ENCODE results near the gene NANOS3.

Gene NANOS3

DNA sequence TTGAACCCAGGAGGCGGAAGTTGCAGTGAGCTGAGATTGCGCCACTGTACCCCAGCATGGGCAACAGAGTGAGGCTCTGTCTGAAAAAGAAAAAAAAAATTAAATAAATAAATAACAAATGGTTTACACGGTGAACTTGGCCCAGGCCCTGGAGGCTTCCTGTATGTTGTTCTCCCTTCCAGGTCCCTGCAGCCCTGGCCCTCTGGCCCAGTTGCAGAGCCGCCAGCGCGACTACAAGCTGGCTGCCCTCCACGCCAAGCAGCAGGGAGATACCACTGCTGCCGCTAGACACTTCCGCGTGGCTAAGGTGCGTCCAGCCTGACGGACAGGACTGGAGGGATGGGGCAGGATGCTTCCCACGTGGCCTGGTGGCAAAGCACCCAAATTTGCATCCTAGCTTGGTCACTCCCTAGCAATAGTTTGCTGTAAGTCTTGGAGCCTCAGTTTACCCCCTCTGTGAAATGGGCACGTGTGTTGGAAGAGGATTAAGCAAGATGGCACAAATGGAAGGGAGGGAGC, 41.0 kb downstream of the NANOS3 start:
- no peak overlapping the region for H2AFZ ChIP-seq (ENCODE audit: low read length)
- H3K4me1 ChIP-seq (ENCODE audit: insufficient read depth, low read length, severe bottlenecking) = no peaks in the 10 kb centered on the region
- no peak overlapping the region for H3K4me3 ChIP-seq (ENCODE audit: low read depth, low read length, poor library complexity, severe bottlenecking)
- 0 out of 2 replicates have a peak, but pooled peaks cover 2% of the 10 kb centered on the region for H3K9me3 ChIP-seq (ENCODE audit: low read length)
- no peak overlapping the region for H3K9ac ChIP-seq (ENCODE audit: low read length)
- H4K20me1 ChIP-seq (ENCODE audit: insufficient read depth, low read length) = no peaks in the 10 kb centered on the region
- no peak overlapping the region for H3K27ac ChIP-seq (ENCODE audit: low read depth, low read length, poor library complexity, severe bottlenecking)
- H3K9me2 ChIP-seq (ENCODE audit: low read depth, low read length) = no peaks in the 10 kb centered on the region
- no peaks in the 10 kb centered on the region for H3F3A ChIP-seq (ENCODE audit: insufficient read depth, low read length)
- H3K79me2 ChIP-seq (ENCODE audit: insufficient read depth, low read length) = no peaks in the 10 kb centered on the region
- H3K27me3 ChIP-seq (ENCODE audit: insufficient read depth, low read length) = no peaks in the 10 kb centered on the region
- peaks cover 85% of the 10 kb centered on the region for H3K36me3 ChIP-seq (ENCODE audit: insufficient read depth, low read length)
- TF ChIP-seq EZH2 (IDR thresholded peaks at IDR 0.05; ENCODE audit: borderline replicate concordance, low read length) = no peak
- TF ChIP-seq, protein P1, sequence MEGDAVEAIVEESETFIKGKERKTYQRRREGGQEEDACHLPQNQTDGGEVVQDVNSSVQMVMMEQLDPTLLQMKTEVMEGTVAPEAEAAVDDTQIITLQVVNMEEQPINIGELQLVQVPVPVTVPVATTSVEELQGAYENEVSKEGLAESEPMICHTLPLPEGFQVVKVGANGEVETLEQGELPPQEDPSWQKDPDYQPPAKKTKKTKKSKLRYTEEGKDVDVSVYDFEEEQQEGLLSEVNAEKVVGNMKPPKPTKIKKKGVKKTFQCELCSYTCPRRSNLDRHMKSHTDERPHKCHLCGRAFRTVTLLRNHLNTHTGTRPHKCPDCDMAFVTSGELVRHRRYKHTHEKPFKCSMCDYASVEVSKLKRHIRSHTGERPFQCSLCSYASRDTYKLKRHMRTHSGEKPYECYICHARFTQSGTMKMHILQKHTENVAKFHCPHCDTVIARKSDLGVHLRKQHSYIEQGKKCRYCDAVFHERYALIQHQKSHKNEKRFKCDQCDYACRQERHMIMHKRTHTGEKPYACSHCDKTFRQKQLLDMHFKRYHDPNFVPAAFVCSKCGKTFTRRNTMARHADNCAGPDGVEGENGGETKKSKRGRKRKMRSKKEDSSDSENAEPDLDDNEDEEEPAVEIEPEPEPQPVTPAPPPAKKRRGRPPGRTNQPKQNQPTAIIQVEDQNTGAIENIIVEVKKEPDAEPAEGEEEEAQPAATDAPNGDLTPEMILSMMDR (IDR thresholded peaks at IDR 0.05; ENCODE audit: low read length) = no peak
- no peak overlapping the region for H3K4me2 ChIP-seq (ENCODE audit: low read length)

DNA sequence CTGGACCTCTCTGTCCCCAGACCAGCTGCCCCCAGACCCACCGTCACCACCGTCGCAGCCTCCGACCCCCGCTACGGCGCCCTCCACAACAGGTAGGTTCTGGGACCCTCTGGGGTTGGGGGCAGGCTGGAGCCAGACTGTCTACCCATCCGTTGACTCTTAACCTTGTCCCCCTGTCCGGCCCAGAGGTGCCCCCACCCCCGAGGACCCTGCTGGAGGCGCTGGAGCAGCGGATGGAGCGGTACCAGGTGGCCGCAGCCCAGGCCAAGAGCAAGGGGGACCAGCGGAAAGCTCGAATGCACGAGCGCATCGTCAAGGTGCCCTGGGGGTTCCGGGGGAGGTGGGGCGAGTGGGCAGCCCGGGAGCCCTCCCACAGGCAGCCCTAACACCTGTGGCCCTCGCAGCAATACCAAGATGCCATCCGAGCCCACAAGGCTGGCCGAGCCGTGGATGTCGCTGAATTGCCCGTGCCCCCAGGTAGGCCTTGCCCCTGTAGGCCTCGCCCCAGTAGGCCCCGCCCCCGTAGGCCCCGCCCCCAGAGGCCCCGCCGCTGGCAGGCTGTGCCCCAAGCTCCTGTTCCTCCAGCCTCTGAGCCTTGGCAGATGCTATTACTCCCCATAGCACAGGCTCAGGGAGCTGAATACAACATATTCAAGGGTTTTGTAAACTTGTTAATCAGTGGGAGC, 41.9 kb downstream of the NANOS3 start:
- Histone ChIP-seq H3K9me2 (ENCODE audit: low read depth, low read length) (no peaks in the 10 kb centered on the region), H3K27me3 (ENCODE audit: insufficient read depth, low read length) (no peaks in the 10 kb centered on the region), H3K4me3 (ENCODE audit: low read depth, low read length, poor library complexity, severe bottlenecking) (no peak overlapping the region), H4K20me1 (ENCODE audit: insufficient read depth, low read length) (no peaks in the 10 kb centered on the region), H3K79me2 (ENCODE audit: insufficient read depth, low read length) (no peaks in the 10 kb centered on the region), H3K4me1 (ENCODE audit: insufficient read depth, low read length, severe bottlenecking) (no peaks in the 10 kb centered on the region), H3K36me3 (ENCODE audit: insufficient read depth, low read length) (peaks cover 83% of the 10 kb centered on the region), H3K9me3 (ENCODE audit: low read length) (0 out of 2 replicates have a peak, but pooled peaks cover 2% of the 10 kb centered on the region), H3K4me2 (ENCODE audit: low read length) (no peak overlapping the region), H3F3A (ENCODE audit: insufficient read depth, low read length) (no peaks in the 10 kb centered on the region), H2AFZ (ENCODE audit: low read length) (no peak overlapping the region), H3K27ac (ENCODE audit: low read depth, low read length, poor library complexity, severe bottlenecking) (no peak overlapping the region), H3K9ac (ENCODE audit: low read length) (no peak overlapping the region)
- TF ChIP-seq EZH2 (IDR thresholded peaks at IDR 0.05; ENCODE audit: borderline replicate concordance, low read length) = no peak
- TF ChIP-seq, protein P1 (IDR thresholded peaks at IDR 0.05; ENCODE audit: low read length) = no peak

DNA sequence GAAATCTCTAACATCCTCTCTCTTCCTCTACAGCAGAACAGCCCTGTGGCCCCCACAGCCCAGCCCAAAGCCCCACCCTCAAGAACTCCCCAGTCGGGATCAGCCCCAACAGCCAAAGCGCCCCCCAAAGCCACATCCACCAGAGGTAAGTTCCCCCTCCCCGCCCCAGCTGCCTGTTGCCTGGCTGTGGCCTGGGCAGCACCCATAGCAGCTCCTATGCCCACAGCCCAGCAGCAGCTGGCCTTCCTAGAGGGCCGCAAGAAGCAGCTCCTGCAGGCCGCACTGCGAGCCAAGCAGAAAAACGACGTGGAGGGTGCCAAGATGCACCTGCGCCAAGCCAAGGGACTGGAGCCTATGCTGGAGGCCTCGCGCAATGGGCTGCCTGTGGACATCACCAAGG, 43.6 kb downstream of the NANOS3 start:
- no peaks in the 10 kb centered on the region for H3K9me2 ChIP-seq (ENCODE audit: low read depth, low read length)

More for the DNA sequence above, 43.6 kb downstream of the NANOS3 start:
- Histone ChIP-seq H2AFZ (ENCODE audit: low read length) (no peak overlapping the region), H3K4me2 (ENCODE audit: low read length) (no peak overlapping the region), H3F3A (ENCODE audit: insufficient read depth, low read length) (no peaks in the 10 kb centered on the region), H3K79me2 (ENCODE audit: insufficient read depth, low read length) (no peaks in the 10 kb centered on the region), H3K27me3 (ENCODE audit: insufficient read depth, low read length) (no peaks in the 10 kb centered on the region), H3K4me3 (ENCODE audit: low read depth, low read length, poor library complexity, severe bottlenecking) (no peak overlapping the region), H3K4me1 (ENCODE audit: insufficient read depth, low read length, severe bottlenecking) (no peaks in the 10 kb centered on the region), H3K9me3 (ENCODE audit: low read length) (0 out of 2 replicates have a peak, but pooled peaks cover 2% of the 10 kb centered on the region), H3K36me3 (ENCODE audit: insufficient read depth, low read length) (peaks cover 78% of the 10 kb centered on the region), H3K9ac (ENCODE audit: low read length) (no peak overlapping the region), H4K20me1 (ENCODE audit: insufficient read depth, low read length) (no peaks in the 10 kb centered on the region), H3K27ac (ENCODE audit: low read depth, low read length, poor library complexity, severe bottlenecking) (no peak overlapping the region)
- TF ChIP-seq, protein P1 (IDR thresholded peaks at IDR 0.05; ENCODE audit: low read length) = no peak
- no peak for TF ChIP-seq EZH2 (IDR thresholded peaks at IDR 0.05; ENCODE audit: borderline replicate concordance, low read length)
